GM19468 (cell line): ENCODE measurements around the gene KIF25.

ENCODE experiments used
- ATAC-seq: cut with Tn5 transposase; IDR thresholded peaks from one replicate; pipeline ENCODE4 v1.9.1; 2021; ENCODE audit warnings: mild to moderate bottlenecking, moderate library complexity, moderate number of reproducible peaks; ENCODE audit not compliant: unreplicated experiment; ENCODE audit errors: extremely low read depth

Gene KIF25

DNA sequence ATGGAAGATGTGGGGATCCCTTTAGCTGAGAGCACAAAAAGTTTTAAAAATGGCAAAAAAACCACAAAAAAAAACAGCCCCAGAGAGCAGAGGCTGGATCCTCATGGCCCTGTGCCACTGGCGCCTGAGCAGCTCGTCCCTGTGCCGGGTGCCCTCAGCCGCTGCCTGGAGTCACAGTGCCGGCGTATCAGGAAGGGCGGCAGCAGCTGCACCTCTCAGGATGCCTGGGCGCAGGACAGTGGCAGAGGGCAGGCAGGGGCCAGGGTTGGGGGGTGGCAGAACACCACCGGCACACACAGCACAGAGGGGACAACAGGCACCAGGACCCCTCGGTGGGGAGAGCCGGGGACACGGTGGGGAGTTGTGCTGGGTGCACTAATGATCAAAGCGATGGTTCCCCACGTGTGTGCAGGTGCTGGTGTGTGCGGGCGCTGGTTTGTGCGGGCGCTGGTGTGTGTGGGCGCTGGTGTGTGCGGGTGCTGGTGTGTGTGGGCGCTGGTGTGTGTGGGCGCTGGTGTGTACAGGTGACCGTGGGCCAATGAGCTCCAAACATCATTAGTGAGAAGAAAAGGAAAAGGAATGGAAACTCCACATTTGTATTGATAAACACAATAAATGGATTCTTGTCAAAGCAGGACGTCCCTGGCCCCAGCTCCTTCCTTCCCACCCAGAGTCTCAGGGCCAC is 83.1 kb downstream of the KIF25 start:
- ATAC-seq, result no peak

DNA sequence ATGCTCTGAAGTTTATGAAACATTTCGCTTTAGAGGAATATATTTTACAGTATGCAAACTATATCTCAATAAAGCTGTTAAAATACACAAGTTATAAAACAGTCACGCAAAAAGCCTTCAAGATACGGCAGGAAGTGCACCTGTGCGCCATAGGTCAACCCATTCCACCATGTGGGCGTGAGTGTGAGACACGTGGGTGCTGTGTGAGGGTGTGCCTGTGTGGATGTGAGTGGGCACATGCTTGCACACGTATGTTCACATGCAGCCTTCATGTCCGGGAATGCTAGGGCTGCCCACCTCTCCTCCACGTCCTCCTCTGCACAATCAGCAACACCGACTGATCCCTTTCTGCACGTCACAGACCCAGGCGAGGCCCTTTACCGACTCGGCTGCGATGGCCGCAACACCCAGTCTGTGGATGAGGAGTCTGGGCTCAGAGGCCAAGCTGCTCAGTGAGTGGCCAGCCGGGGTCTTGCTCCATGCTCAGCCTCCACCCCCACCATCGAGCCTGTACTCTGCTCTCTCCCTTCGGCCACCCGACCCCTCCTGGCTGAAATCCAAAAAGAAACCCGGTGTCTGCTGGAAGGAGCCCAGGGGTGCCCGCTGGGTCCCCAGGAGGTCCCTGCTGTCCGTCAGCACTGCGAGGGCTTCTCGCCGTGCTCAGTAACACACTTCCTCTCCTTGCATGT is 84.5 kb downstream of the KIF25 start:
- no peak for ATAC-seq

- no peak for ATAC-seq
Measured at GRCh38 chr6:168082860-168083513, 85.5 kb downstream of the KIF25 start.

GRCh38 chr6:168083514-168083885 is 86.0 kb downstream of the KIF25 start:
- no peak for ATAC-seq

DNA sequence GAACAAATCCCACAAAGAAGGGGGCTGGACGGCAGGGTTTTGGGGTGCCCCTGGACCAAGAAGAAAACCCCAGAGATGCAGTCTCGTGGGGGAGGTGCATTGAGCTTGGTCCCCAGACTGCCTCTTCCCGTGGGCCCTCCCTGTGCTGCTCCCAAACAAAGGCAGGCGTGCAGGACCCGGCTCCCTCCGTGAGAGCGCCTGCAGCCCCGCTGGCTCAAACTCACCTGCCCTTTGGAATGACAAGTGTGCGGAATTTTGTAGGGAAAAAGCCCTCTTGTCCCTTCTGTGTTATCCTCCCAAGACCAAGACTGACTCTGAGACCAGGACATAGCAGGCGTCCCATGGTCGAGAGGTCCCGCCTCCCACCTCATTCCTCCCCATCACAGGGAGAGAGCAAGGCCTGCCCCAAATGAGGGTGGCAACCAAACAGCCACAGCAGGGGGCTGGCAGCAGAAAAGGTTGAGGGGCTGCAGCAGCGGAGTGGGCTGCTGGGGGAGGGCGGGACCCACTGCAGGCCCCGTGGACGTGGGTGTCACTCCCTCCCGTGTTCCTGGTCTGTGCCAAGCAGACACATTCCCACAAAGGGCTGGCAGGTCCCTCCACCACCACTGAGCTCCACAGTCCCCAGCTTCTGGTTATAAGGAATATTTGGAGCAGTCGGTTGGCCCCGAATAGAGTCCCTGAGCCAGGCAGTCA is 87.1 kb downstream of the KIF25 start:
- ATAC-seq, result no peak

GRCh38 chr6:168086066-168086465 is 88.6 kb downstream of the KIF25 start:
- ATAC-seq, result no peak

DNA sequence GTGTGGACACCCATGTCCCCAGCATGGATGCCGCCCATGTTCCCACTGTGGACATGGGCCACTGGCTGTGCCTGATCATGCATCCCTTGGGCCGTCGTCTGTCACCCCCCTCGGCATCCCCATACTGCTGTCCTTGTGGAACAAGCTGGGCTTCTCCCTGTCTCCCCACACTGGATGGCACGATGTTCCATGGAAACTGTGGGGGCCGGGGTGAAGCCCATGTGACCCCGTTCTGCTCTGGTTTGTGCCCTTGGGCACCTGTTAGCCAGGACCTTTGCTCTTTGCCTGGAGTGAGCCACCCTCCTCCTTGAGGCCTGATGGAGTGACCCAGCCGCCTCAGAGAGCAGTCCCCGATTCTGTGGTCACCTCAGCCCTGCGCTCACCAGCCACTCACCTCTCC is 89.1 kb downstream of the KIF25 start:
- no peak for ATAC-seq

DNA sequence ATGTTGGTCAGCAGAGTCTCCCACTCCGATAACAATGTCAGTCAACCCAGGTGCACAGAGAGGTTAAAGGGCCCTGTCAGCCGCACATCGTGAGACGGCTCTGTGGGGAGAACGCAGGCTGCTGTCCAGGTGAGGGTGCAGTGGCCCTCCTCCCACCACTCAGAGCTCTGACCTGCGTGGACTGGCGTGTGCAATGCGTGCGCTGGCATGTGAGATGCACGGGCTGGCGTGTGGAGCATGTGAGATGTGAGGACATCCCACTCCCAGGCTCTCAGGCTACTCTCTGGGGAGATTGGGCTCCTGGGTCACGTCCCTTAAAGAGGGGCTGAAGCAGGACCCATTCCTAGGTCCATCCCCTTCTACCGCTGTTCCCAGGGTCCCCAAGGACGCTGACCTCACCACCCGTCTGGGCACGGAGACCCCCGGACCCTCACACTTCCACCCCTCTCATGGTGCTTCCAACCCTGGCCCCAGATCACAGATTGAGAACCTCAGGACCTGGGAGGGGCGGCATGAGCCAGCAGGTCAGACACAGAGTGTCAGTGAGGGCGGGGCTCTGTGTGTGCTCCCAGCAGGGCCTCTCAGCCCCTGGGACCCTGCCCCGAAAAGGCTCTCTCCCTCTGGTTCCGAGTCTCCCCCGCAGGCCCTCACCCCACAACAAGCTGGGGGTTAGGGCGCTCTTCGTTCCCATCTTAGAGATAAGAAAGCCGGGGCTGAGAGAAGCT is 90.1 kb downstream of the KIF25 start:
- no peak for ATAC-seq

DNA sequence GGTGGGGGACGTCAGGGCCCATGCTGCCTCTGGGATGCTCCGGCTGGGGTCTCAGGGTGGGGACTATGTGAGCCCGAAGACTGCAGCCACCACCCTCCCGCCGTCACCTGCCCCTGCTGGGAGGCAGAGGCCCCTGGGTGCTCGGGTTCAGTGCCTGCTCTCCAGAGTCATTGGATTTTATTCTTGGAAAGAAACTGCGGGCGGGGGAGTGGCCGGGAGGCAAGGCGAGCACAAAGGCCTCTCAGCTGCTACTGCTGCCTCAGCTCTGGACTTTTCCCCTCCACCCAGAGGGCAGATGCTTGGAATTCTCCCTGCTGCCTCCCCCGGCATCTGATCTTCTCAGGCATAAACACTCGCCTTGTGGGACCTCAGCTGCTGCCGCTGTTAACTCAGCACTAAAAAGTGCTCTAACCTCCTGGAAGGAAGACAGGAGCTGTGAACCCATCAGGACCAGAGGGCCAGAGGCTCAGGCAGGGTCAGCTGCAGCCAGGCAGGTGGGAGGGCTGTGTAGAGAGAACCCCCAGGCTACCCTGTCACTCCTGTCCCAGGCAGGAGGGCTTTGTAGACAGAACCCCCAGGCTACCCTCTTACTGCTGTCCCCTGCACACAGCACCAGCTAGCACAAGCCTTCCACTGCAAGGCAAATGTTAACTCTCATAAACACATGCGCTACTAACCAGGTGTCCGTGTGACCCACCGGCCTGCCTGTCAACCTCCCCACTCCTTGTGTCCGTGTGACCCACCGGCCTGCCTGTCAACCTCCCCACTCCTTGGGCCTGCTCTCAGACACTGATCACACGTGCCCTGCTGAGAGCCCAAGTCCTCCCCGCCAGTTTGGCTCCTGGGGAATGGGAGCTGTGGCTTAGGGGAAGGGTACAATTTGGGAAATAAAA is 90.9 kb downstream of the KIF25 start:
- ATAC-seq, result no peak

DNA sequence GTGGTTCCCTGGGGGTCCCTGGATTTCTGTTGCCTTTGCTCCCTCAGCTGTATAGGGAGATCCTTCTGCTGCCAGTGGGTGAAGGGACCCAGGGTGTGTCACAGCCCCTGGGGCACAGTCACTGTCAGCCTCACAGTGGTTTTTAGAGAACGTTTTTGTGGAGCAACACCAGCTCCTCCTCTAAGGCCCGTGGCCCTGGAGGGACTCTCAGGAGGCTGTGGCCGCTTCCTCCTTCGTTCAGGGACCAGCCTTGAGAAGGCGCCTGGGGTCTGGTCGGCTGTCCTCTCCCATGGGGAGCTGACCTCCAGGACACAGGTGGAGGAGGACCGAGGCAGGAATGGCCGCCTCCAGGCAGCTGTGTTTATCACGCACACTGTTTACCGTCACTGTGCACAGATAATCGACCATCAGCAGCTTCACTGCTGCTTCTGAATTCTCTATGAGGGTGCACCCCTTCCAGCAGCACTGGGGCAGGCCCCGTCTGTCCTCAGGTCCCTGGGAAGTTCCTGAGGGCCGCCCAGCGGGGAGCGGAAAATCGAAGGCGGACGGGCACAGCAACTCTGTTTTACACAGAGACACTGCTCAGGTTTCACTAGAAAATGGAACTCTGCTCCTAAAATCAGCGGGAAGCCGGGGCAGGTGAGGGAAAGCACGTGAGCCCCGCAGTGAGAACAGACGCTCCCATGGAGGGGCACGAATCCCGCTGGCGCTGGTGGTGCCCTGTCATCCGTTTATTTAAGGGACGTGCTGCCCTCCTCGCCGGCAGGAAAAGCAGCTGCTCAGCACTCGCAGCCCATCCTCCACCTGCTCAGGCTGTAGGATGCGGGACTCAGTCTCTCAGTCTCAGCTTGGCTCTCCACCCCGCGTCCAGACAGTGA is 92.0 kb downstream of the KIF25 start:
- ATAC-seq, result no peak

GRCh38 chr6:168090064-168090690 is 92.7 kb downstream of the KIF25 start:
- no peak for ATAC-seq

DNA sequence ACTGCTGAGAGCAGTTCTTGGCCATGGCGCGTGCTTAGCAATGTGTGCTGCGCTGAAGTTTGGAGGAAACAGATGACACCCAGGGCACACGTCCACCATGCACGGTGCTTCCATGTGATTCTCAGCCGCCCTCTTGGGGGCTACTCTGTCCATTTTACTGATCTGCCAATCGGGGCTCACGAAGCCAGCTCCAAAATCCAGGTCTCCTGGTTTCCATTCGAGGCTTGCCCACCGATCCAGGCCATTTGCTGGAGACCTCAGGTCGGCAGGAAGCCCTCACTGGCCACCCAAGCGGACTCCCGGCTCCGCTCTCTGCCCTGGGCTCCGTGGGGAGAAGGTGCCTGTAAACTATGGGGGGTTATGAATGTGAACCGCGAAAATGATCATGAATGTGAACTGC is 93.2 kb downstream of the KIF25 start:
- ATAC-seq, result no peak

DNA sequence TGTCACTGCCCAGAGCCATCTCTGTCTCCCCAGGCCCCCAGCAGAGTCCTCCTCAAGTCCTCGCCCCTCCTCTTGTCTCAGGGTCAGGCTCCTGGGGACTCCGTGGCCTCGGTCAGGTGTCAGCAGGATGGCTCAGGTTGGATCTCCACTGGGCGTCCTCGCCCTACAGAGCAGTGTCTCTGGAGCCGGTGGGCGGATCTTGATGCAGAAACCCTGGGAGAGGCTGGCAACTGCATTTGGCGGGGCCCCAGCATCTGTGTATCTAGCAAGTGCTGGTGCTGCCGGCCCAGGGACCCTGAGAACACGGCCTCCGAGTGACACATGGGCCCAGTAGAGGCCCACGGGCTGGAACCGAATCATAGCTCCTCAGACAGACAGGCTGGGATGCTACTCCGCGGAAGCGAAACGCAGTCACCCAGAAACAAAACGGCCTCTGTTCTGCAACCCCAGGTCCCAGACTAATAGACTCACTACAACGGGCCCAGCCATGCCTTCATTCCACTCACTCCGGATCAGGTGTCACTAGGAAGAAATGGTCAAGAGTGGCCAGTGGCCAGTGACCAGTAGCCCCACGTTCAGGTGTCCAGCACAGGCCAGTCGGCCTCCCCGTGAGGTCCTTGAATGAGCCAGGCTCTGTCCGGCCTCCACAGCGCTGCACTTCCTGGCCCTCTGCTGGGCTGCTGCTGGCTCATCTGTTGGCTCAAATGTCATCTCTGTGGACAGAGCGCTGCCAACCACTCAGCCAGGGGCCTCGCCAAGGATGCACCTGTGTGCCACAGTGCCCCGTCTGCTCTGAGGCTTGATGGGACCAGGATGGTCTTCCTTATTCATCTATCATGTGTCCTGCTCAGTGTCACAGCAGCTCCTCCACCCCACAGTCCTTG is 94.2 kb downstream of the KIF25 start:
- ATAC-seq, result no peak

- no peak for ATAC-seq
Measured at GRCh38 chr6:168092541-168092940, 95.1 kb downstream of the KIF25 start.

DNA sequence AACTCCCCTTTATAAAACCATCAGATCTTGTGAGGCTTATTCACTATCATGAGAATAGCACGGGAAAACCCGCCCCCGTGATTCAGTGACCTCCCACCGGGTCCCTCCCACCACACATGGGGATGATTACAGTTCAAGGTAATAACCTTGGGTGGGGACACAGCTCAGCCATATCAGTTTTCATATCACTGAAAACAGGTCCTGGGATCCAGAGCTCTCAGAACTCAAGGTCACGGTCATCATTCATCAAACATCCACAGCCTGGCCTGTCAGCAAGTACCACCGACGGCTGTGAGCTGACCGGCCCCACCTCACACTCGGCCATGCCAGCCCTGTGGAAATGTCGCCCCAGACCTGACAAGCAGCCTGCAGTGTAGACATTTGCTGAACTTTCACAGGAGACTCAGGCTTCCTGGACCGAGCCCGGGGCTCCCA is 95.6 kb downstream of the KIF25 start:
- no peak for ATAC-seq

- ATAC-seq, result no peak
Measured at GRCh38 chr6:168093634-168094033, 96.2 kb downstream of the KIF25 start.
